Cardiac muscle cell (in vitro differentiated cells and primary cell): Measurements from ENCODE around the gene TLR10. TPM values are rescaled to one million over a fixed set of nuclear protein-coding genes. Genes with fewer than 3 reads are reported as not detected.

Experiments used
- DNase-seq, 2 donors: peaks; one replicate each; pipeline versions ENCODE4 v3.0.0 to v3.0.0-alpha.2; 2010 to 2017; ENCODE audit warnings: low read depth in 1 of 2, low spot score in 1 of 2
- H3K27ac ChIP-seq: fragments of 200-600 bp; sonication (generic); 2 replicates; pipeline ENCODE4 v1.5.1; 2016
- H3K27me3 ChIP-seq: fragments of 200-600 bp; sonication (generic); 2 replicates; pipeline ENCODE4 v1.6.0; 2016; ENCODE audit warnings: control low read depth
- H3K36me3 ChIP-seq: fragments of 200-600 bp; sonication (generic); 2 replicates; pipeline ENCODE4 v1.5.1; 2016; ENCODE audit warnings: control low read depth
- H3K4me1 ChIP-seq: fragments of 200-600 bp; sonication (generic); 2 replicates; pipeline ENCODE4 v1.8.1; 2017; ENCODE audit warnings: low read depth, mild to moderate bottlenecking, mixed run types
- H3K4me3 ChIP-seq: fragments of 200-600 bp; sonication (generic); 2 replicates; pipeline ENCODE4 v1.5.1; 2016; ENCODE audit warnings: mild to moderate bottlenecking
- H3K9me3 ChIP-seq: fragments of 200-600 bp; sonication (generic); 2 replicates; pipeline ENCODE4 v1.5.1; 2017; ENCODE audit warnings: low read depth, mild to moderate bottlenecking, control low read depth
- CTCF ChIP-seq: IDR thresholded peaks from 2 replicates; pipeline ENCODE4 v1.5.1; 2012; ENCODE audit warnings: low read depth, mild to moderate bottlenecking, low read length
- polyA plus RNA-seq: library from polyadenylated mRNA; unstranded; fragments of >200 nt; fragmentation: Nextera tagmentation; extraction: Ambion mirVana; gene quantifications from 2 replicates; pipeline ENCODE4 v1.2.1, GENCODE V29; 2016
- total RNA-seq: library from RNA; depleted of rRNA; stranded (reverse); fragments of >200 nt; gene quantifications from 2 replicates; pipeline ENCODE4 v1.2.3, GENCODE V29; 2016

The TLR10 gene
- total and polyA plus RNA-seq, 2 experiments from 2014 or later: not detected

- DNase-seq: no peak
- Histone ChIP-seq H3K27ac (no peak overlapping the region), H3K4me3 (no peak overlapping the region), H3K36me3 (no peaks in the 10 kb centered on the region), H3K27me3 (no peaks in the 10 kb centered on the region), H3K9me3 (no peaks in the 10 kb centered on the region), H3K4me1 (no peaks in the 10 kb centered on the region)
- no peak for TF ChIP-seq CTCF
Measured at GRCh38 chr4:38822748-38823303, 40.0 kb upstream of the TLR10 start.

GRCh38 chr4:38821739-38822138, 38.9 kb upstream of the TLR10 start:
- H3K4me3 ChIP-seq: no peak overlapping the region
- no peaks in the 10 kb centered on the region for H3K27me3 ChIP-seq
- TF ChIP-seq CTCF: no peak
- no peaks in the 10 kb centered on the region for H3K36me3 ChIP-seq
- no peaks in the 10 kb centered on the region for H3K4me1 ChIP-seq
- H3K27ac ChIP-seq: no peak overlapping the region
- H3K9me3 ChIP-seq: no peaks in the 10 kb centered on the region
- no peak for DNase-seq

- Histone ChIP-seq H3K4me3 (no peak overlapping the region), H3K36me3 (no peaks in the 10 kb centered on the region), H3K4me1 (no peaks in the 10 kb centered on the region), H3K27me3 (no peaks in the 10 kb centered on the region), H3K27ac (no peak overlapping the region), H3K9me3 (no peaks in the 10 kb centered on the region)
- no peak for TF ChIP-seq CTCF
- DNase-seq: no peak
Measured at GRCh38 chr4:38820329-38821061, 37.7 kb upstream of the TLR10 start.

GRCh38 chr4:38819569-38819968, 36.8 kb upstream of the TLR10 start:
- H3K4me3 ChIP-seq: no peak overlapping the region
- H3K4me1 ChIP-seq: no peaks in the 10 kb centered on the region
- no peak overlapping the region for H3K27ac ChIP-seq
- H3K27me3 ChIP-seq: no peaks in the 10 kb centered on the region
- H3K9me3 ChIP-seq: no peaks in the 10 kb centered on the region
- H3K36me3 ChIP-seq: no peaks in the 10 kb centered on the region
- no peak for DNase-seq
- no peak for TF ChIP-seq CTCF

GRCh38 chr4:38818441-38818976, 35.7 kb upstream of the TLR10 start:
- TF ChIP-seq CTCF: no peak
- Histone ChIP-seq H3K27ac (no peak overlapping the region), H3K4me3 (no peak overlapping the region), H3K4me1 (no peaks in the 10 kb centered on the region), H3K36me3 (no peaks in the 10 kb centered on the region), H3K27me3 (no peaks in the 10 kb centered on the region), H3K9me3 (no peaks in the 10 kb centered on the region)
- DNase-seq: no peak
